ENCODE measurements around the gene MOGAT1.

The MOGAT1 gene

GRCh38 chr2:222669353-222669752 is 2.1 kb upstream of the MOGAT1 start:
- in situ Hi-C loops (cut with MboI; ENCODE audit: low sequenced_read_pairs) = no loop called here

DNA sequence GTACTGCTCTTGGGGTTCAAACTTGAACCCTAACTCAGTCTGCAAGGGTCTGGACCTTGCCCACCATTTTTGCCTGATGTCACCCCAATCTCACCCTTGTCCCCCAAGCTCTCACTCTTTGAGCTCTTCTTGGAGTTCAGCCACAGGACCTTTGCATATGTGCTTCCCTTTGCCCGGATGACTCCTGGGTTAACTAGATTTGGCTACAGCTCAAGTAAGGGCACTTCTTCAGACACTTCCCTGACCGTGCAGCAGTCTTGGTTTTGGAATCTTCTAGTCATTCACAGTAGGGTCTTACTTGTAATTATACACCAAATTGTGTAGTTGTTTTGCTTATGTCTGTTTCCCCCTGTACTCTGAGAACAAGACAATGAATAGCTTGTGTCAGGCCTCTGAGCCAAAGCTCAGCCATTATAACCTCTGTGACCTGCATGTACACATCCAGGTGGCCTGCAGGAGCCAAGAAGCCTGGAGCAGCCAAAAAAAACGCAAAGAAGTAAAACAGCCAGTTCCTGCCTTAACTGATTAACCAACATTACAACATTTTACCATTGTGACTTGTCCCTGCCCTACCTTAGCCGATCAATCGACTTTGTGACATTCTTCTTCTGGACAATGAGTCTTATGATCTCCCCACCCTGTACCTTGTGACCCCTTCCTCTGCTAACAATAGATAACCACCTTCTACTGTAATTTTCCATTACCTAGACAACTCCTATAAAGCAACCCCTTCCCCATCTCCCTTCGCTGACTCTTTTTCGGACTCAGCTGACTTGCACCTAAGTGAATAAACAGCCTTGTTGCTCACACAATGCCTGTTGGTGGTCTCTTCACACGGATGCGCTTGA is 1.0 kb upstream of the MOGAT1 start:
- in situ Hi-C loops (cut with MboI; ENCODE audit: low sequenced_read_pairs) = no loop called here

- in situ Hi-C loops (cut with MboI; ENCODE audit: low sequenced_read_pairs) = no loop called here
Observed at GRCh38 chr2:222672068-222672401, 577 bp downstream of the MOGAT1 start.

DNA sequence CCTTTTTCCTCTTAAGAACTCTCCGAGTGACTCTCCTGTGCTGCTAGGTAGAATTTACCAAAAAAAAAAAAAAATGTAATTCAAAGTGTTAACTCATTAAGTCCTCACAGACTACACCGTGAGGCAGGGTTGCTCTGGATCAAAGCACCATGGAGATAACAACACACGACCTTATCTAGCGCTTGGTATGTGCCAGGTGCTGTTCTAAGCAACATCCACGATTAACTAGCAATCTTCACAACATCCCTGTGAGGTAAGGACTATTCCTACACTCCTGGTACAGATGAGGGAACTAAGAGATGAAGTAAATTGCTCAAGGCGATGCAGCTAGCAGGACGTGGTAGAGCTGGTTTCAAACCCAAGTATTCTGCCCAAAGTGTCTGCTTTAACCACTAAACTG is 1.8 kb downstream of the MOGAT1 start:
- in situ Hi-C loops (cut with MboI; ENCODE audit: low sequenced_read_pairs) = no loop called here

DNA sequence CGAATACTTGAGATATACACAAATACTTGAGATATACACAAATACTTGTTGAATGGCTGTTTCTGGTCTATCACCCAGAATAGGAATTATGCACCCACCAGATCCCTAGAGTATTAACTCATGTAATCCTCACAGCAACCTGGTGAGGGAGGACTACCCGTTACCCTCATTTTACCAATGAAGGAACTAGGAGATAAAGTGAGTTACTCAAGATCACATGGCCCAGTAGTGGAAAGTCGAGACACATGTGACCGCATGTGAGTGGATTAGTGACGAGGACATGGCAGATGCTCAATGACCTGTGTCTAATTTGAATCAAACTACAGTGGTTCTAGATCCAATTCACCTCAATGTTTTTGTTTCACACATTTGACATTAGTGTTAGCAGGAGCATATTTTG is 2.4 kb downstream of the MOGAT1 start:
- in situ Hi-C loops (cut with MboI; ENCODE audit: low sequenced_read_pairs) = no loop called here

GRCh38 chr2:222677981-222678380 is 6.5 kb downstream of the MOGAT1 start:
- in situ Hi-C loops (cut with MboI; ENCODE audit: low sequenced_read_pairs) = loop anchor here (25.0 kb wide), 1 partner anchor 234 kb away; no protein-coding TSS in a partner anchor

- in situ Hi-C loops (cut with MboI; ENCODE audit: low sequenced_read_pairs) = loop anchor here (25.0 kb wide), 1 partner anchor 228 kb away; no protein-coding TSS in a partner anchor
Observed at GRCh38 chr2:222683805-222684204, 12.3 kb downstream of the MOGAT1 start.

GRCh38 chr2:222686086-222686750 is 14.8 kb downstream of the MOGAT1 start:
- in situ Hi-C loops (cut with MboI; ENCODE audit: low sequenced_read_pairs) = loop anchor here (25.0 kb wide), 1 partner anchor 226 kb away; no protein-coding TSS in a partner anchor

- in situ Hi-C loops (cut with MboI; ENCODE audit: low sequenced_read_pairs) = loop anchor here (25.0 kb wide), 1 partner anchor 223 kb away; no protein-coding TSS in a partner anchor
Observed at GRCh38 chr2:222688917-222689316, 17.5 kb downstream of the MOGAT1 start.

GRCh38 chr2:222689322-222689721 is 17.9 kb downstream of the MOGAT1 start:
- in situ Hi-C loops (cut with MboI; ENCODE audit: low sequenced_read_pairs) = loop anchor here (25.0 kb wide), 1 partner anchor 223 kb away; no protein-coding TSS in a partner anchor

DNA sequence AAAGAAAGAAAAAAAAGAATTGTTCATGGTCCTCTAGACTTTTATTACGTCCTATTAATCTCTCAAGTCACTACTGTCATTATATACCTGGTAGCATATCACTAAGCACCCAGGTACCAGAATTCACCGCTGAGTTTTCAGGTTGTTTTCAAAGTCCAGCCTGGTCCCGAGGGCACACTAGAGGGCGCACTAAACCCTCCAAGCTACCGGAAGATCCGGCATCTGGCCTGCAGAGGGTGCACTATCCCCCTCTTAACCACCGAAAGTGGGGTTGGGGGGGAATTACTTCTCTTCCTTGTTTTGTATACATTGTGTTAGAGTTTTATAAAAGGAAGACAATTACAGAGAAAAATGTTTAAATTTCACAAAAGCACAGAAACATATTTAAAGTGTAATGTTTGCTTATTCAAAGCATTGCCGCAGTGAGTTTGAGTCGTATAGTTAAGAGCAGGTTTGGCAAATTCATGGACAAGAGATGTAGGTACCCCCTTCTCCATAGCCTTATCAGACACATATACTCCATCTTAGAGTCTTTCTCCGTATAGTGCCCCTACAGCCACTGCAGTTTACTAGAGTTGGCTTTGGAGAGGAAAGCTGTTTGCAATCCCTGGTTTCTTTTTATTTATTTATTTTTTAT is 19.2 kb downstream of the MOGAT1 start:
- in situ Hi-C loops (cut with MboI; ENCODE audit: low sequenced_read_pairs) = loop anchor here (25.0 kb wide), 1 partner anchor 222 kb away; no protein-coding TSS in a partner anchor

GRCh38 chr2:222693413-222693812 is 22.0 kb downstream of the MOGAT1 start:
- in situ Hi-C loops (cut with MboI; ENCODE audit: low sequenced_read_pairs) = loop anchor here (25.0 kb wide), 1 partner anchor 219 kb away; no protein-coding TSS in a partner anchor

DNA sequence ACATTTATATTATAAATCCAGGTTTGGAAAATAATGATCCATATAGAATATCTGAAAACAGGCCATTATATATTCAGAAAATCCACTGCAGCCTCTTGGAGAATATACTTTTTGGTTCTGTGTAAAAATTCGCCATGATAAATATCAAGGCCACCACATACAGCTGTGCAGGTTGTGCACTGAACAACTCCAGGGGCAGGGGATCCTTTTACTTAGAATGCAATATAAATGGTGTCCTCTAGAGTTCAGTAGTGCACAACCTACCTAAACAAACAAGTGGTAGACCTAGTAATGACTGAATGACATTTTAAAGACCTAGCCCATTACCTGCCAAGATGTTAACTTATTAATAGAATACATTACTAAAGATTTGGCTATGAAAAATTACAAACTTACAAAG is 22.4 kb downstream of the MOGAT1 start:
- in situ Hi-C loops (cut with MboI; ENCODE audit: low sequenced_read_pairs) = loop anchor here (25.0 kb wide), 1 partner anchor 218 kb away; no protein-coding TSS in a partner anchor

GRCh38 chr2:222698276-222698675 is 26.8 kb downstream of the MOGAT1 start:
- in situ Hi-C loops (cut with MboI; ENCODE audit: low sequenced_read_pairs) = loop anchor here (25.0 kb wide), 1 partner anchor 214 kb away; no protein-coding TSS in a partner anchor

DNA sequence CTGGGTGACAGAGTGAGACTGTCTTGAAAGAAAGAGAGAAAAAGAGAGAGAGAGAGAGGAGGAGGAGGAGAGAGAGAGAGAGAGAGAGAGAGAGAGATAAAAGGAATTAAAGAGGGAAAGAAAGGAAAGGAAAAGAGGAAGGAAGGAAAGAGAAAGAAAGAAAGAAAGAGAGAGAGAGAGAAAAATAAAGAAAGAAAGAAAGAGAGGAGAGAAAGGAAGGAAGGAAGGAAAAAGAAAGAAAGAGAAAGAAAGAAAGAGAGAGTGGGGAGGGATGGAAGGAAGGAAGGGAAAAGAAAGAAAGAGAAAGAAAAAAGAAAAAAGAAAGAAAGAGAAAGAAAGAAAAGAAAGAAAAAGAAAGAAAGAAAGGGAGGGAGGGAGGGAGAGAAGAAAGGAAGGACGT is 29.8 kb downstream of the MOGAT1 start:
- in situ Hi-C loops (cut with MboI; ENCODE audit: low sequenced_read_pairs) = no loop called here

DNA sequence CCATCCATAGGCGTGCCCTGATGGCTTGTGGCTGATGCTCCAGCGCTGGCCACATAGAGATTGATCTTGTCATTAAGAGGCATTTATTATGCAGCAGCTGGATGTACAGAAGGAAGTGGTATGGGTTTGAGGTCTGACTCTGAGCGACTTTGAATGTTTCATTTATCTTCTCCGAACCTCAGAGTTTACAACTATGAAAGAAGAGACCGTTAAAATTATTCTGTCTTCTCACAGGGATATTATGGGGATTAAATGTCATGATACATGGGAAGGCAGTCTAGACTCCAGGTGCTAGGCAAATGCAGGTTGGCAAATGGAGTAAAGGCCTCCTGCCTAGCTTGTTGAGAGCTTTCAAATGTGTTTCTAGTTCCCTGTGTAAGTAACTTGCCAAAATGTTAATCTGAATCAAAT is 30.3 kb downstream of the MOGAT1 start:
- in situ Hi-C loops (cut with MboI; ENCODE audit: low sequenced_read_pairs) = no loop called here

DNA sequence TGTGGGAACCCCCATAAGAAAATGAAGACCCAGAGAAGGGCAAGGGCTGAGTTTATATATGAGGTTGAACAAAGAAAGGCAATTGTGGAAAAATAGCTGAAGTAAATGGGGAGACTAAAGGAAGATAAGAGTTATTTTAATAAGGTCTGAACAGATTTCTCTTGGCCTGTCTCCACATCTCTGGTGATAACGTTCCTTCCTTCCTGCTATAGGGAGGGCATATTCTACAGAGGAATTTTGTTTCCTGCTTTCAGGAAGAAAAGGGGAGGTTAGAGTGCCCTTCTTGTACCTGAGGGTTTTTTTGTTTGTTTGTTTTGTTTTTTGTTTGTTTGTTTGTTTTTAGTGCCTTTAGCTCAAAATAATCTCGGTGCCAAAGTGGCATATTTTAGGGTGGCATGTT is 31.6 kb downstream of the MOGAT1 start:
- in situ Hi-C loops (cut with MboI; ENCODE audit: low sequenced_read_pairs) = no loop called here

DNA sequence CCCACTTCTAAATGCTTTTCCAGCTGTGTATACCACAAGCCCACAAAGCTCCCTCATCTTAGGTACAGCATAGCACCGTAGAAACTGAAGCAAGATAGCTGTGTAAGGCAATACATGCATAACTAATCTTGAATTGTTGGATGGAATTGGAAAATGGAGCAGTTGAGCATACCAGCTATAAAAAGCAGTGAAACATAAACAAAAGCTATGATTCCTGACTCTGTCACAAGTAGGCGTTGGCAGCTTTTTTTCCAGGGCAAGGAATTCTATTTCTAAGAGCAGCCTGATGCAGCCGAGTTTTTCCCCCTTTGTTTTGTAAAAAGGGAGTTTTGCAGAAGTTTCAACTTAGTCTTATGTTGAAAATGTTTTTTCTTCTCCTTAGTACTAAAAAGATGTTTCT is 32.4 kb downstream of the MOGAT1 start:
- in situ Hi-C loops (cut with MboI; ENCODE audit: low sequenced_read_pairs) = no loop called here

DNA sequence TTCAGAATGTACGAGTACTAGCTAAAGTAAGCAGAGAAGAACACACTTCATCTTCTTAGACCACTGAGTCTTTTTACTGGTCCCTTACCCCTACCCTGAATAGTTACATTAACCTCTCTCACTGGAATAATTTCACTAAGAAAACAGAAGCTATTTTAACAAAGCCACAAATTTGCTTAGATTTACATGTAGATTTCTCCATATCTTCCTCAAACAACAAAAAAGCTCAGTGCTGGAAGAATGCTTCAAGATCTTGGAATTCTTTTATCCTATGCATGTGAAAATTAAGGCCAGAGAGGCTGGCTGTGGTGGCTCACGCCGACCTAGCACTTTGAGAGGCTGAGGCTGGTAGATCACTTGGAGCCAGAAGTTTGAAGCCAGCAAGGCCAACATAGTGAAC is 35.2 kb downstream of the MOGAT1 start:
- in situ Hi-C loops (cut with MboI; ENCODE audit: low sequenced_read_pairs) = no loop called here

DNA sequence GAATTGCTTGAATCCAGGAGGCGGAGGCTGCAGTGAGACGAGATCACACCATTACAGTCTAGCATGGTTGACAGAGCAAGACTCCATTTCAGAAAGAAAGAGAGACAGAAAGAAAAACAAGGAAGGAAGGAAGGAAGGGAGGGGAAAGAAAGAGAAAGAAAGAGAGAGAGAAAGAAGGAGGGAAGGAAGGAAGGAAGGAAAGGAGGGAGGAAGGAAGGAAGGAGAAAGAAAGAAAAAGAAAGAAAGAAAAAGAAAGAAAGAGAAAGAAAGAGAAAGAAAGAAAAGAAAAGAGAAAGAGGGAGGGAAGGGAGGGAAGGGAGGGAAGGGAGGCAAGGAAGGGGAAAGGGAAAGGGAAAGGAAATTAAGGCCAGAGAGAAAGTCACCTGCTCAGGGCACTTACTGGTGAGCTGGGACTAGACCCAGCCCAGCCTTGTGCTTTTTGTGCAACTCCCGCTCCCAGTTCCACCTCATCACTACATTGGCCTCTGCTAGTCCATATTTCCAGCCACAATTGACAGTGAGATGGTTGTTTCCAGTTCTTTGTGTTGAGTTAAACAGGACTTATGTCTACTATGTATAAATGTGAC is 35.7 kb downstream of the MOGAT1 start:
- in situ Hi-C loops (cut with MboI; ENCODE audit: low sequenced_read_pairs) = no loop called here

DNA sequence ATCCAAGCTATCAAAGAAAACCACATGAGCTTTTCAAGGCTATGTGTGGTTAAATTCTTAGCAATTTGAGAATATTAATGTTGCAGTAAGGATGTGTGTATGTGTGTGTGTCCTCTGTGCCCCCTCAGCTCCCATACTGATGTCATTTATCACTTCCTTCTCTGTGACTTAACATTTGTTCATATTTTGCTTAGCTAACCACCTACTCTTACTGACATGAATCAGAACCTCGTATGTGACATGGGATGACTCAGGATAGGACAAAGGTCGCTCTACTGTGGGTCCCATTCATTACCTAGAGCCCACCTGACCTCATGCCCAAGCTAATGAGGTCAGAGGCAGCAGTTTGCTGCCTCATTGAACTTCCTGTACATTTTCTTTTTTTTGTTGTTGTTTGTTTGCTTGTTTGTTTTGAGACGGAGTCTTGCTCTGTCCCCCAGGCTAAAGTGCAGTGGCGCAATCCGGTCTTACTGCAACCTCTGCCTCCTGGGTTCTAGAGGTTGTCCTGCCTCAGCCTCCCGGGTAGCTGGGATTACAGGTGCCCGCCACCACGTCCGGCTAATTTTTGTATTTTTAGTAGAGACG is 36.3 kb downstream of the MOGAT1 start:
- in situ Hi-C loops (cut with MboI; ENCODE audit: low sequenced_read_pairs) = no loop called here

All from HL-60/S4 treated with phorbol 12-myristate 13-acetate at 8.2 ng/mL for 4 days and 3 days (cell line).